Heart right ventricle (tissue), 16 donors: Measurements from ENCODE around the gene SPTBN5. TPM values are rescaled to one million over a fixed set of nuclear protein-coding genes. Genes with fewer than 3 reads are reported as not detected.

Experiments
- ATAC-seq, 8 donors: fragments of 200-7000 bp; cut with Tn5 transposase; one replicate each; pipeline ENCODE4 v1.9.1; 2020; ENCODE audit warnings: mild to moderate bottlenecking in 8 of 8, moderate library complexity in 8 of 8, moderate number of reproducible peaks in 1 of 8
- DNase-seq, 2 donors: peaks; one replicate each; pipeline ENCODE4 v3.0.0-alpha.2; 2020
- H3K27ac ChIP-seq, 10 donors: fragments of 200-600 bp; sonication (generic) in 2 of 10; one replicate each; pipeline versions ENCODE4 v1.5.0 to v1.8.0; 2020 to 2022; ENCODE audit warnings: mild to moderate bottlenecking in 3 of 10
- H3K27me3 ChIP-seq, 7 donors: fragments of 200-600 bp; one replicate each; pipeline ENCODE4 v1.8.0; 2021 to 2022; ENCODE audit warnings: mild to moderate bottlenecking in 2 of 7
- H3K36me3 ChIP-seq, 9 donors: fragments of 200-600 bp; sonication (generic) in 1 of 9; one replicate each; pipeline versions ENCODE4 v1.5.0 to v1.8.0; 2020 to 2022; ENCODE audit warnings: mild to moderate bottlenecking in 2 of 9
- H3K4me1 ChIP-seq, 9 donors: fragments of 200-600 bp; sonication (generic) in 1 of 9; one replicate each; pipeline versions ENCODE4 v1.5.0 to v1.8.0; 2020 to 2022; ENCODE audit warnings: mild to moderate bottlenecking in 4 of 9
- H3K4me3 ChIP-seq, 10 donors: fragments of 200-600 bp; sonication (generic) in 2 of 10; one replicate each; pipeline versions ENCODE4 v1.5.0 to v1.8.0; 2020 to 2022; ENCODE audit warnings: mild to moderate bottlenecking in 7 of 10, moderate library complexity in 2 of 10
- H3K9me3 ChIP-seq, 11 donors: fragments of 200-600 bp in 10 of 11; sonication (generic) in 2 of 11; one replicate each; pipeline versions ENCODE4 v1.5.0 to v1.8.0; 2013 to 2022; ENCODE audit warnings: mild to moderate bottlenecking in 2 of 11, control low read depth in 1 of 11, moderate library complexity in 1 of 11
- CTCF ChIP-seq, 9 donors: fragments of 200-600 bp; sonication (generic) in 2 of 9; IDR thresholded peaks; one replicate each; pipeline versions ENCODE4 v1.5.0 to v1.8.0; 2021 to 2022; ENCODE audit warnings: antibody characterized with exemption in 9 of 9, mild to moderate bottlenecking in 5 of 9, moderate library complexity in 1 of 9
- WGBS, 2 donors: extraction: QIAGEN DNeasy Blood & Tissue Kit; methylation state at CpG; one replicate each; pipeline ENCODE4 v1.1.7; 2013; ENCODE audit warnings: inconsistent platforms in 1 of 2; 5-methylcytosine and 5-hydroxymethylcytosine counted together
- intact Hi-C, 10 donors: fragments of 100-400 bp; cut with DNase I; formaldehyde crosslinking; loops; one replicate each; pipeline versions ENCODE4 v1.11.1 to v1.14.2; 2022
- polyA plus RNA-seq, 2 donors: library from polyadenylated mRNA; stranded (reverse); fragments of 200-250 nt; gene quantifications; one replicate each; pipeline ENCODE4 v1.2.3, GENCODE V29; 2013
- total RNA-seq, 10 donors: library from RNA; stranded (reverse); fragmentation: NEBNext Ultra II Directional in 3 of 10; extraction: Animal tissue kit (Norgen Biotek cat#: 25700) in 3 of 10; gene quantifications; one replicate each; pipeline versions ENCODE4 v1.2.1 to v1.2.4, GENCODE V29; 2021 to 2023
- donor health status: Arrhythmogenic right ventricular cardiomyopathy.
- donor health status: ischemic (EF 13 %, LVEDD 7.1; RV severe dilation, severe dysfunction).
- donor health status: healthy with polysubstance abuse.
- donor health status: DM: no; HTN: yes; CAD: no.
- donor health status: DM: no; HTN: no; CAD: no.
- donor health status: ischemic (EF 25% LVEDD 6.9; RV normal size, moderate dysfunction).
- donor health status: ischemic (EF 25% LVEDD 5.7; RV mildly dilated, moderate dysfunction).
- donor health status: healthy.
- donor health status: DM: yes; HTN: yes; CAD: no.
- donor health status: Ischemic cardiomyopathy.
- donor health status: ischemic (EF 35%, LVEDD 5.7; RV mildly dilated, moderate dysfunction).
- donor health status: nonischemic (EF 11% LVEDD 7.7; RV severe dilation, severe dysfunction).
- donor health status: DM: yes; HTN: yes; CAD: no.
- donor health status: PGD.
- donor health status: ischemic (EF 29% LVEDD 5.4; RV normal size, mild dysfunction).
- donor health status: nonischemic (EF 23%, LVEDD 6.1; RV moderate dilation, normal function).

The SPTBN5 gene
- total and polyA plus RNA-seq, 12 donors = 0.94 to 8.7 (median 2.4) TPM

- intact Hi-C loops = loop anchor here in 3 of 10 donors (5.0 to 10.0 kb wide), 3 partner anchors 44 to 62 kb away; partner anchors contain the start of gene EHD4 (in 1 of the 3)
- DNase-seq (no peak), ATAC-seq (no peak)
- no peak for TF ChIP-seq CTCF (IDR thresholded peaks at IDR 0.05)
- WGBS, 2 donors = 67 to 79% methylated on average over 3 of the region's 3 CpGs
- Histone ChIP-seq H3K4me3 (no peak overlapping the region), H3K27ac (peak overlapping the region in 9 of 10 donors; percentile 61 to 87 (median 78)), H3K27me3 (no peaks in the 10 kb centered on the region), H3K9me3 (no peaks in the 10 kb centered on the region), H3K36me3 (peaks cover 0 to 81% (median 21%) of the 10 kb centered on the region in 9 donors), H3K4me1 (peaks cover 20 to 93% (median 71%) of the 10 kb centered on the region in 9 donors)
Measured at GRCh38 chr15:41913256-41913655, 19.4 kb upstream of the SPTBN5 start.

GRCh38 chr15:41911691-41912345, 18.0 kb upstream of the SPTBN5 start:
- ATAC-seq (peak in 2 of 8 donors; percentile 1 to 7), DNase-seq (no peak)
- no peaks in the 10 kb centered on the region for H3K27me3 ChIP-seq
- peak overlapping the region in 9 of 10 donors; percentile 61 to 87 (median 78) for H3K27ac ChIP-seq
- peaks cover 0 to 82% (median 26%) of the 10 kb centered on the region in 9 donors for H3K36me3 ChIP-seq
- TF ChIP-seq CTCF (IDR thresholded peaks at IDR 0.05) = no peak
- no peaks in the 10 kb centered on the region for H3K9me3 ChIP-seq
- WGBS, 2 donors = 76 to 77% methylated on average over 14 of the region's 14 CpGs
- H3K4me1 ChIP-seq = peaks cover 11 to 80% (median 59%) of the 10 kb centered on the region in 9 donors
- intact Hi-C loops = loop anchor here in 3 of 10 donors (5.0 to 10.0 kb wide), 3 partner anchors 45 to 63 kb away; partner anchors contain the start of gene EHD4 (in 1 of the 3)
- no peak overlapping the region for H3K4me3 ChIP-seq

- DNase-seq = peak in 1 of 2 donors; percentile 40
- ATAC-seq = peak in 6 of 8 donors; percentile 12 to 35 (median 26)
Measured at GRCh38 chr15:41908736-41909461, 15.0 kb upstream of the SPTBN5 start.

More at GRCh38 chr15:41908736-41909461, 15.0 kb upstream of the SPTBN5 start:
- H3K9me3 ChIP-seq = no peaks in the 10 kb centered on the region
- no peaks in the 10 kb centered on the region for H3K27me3 ChIP-seq
- H3K4me3 ChIP-seq = no peak overlapping the region
- intact Hi-C loops = loop anchor here in 4 of 10 donors (5.0 to 10.0 kb wide), 4 partner anchors 46 to 146 kb away; partner anchors contain the start of genes PLA2G4B (in 2 of the 4) and MAPKBP1 (in 1 of the 4)
- peaks cover 10 to 67% (median 49%) of the 10 kb centered on the region in 9 donors for H3K4me1 ChIP-seq
- no peak for TF ChIP-seq CTCF (IDR thresholded peaks at IDR 0.05)
- H3K36me3 ChIP-seq = peaks cover 0 to 97% (median 29%) of the 10 kb centered on the region in 9 donors
- WGBS, 2 donors = 62 to 64% methylated on average over 17 of the region's 17 CpGs
- peak overlapping the region in 9 of 10 donors; percentile 24 to 78 (median 65) for H3K27ac ChIP-seq
